GM21717 (cell line): ENCODE data around the gene SLC26A2.
A peak's percentile ranks its signal among the peaks of the same experiment; 100 is the strongest.
"Not testable (repeated sequence)": the region's sequence is repeated elsewhere in the genome, so short reads cannot be mapped to it uniquely, and the experiment has no call there.

Source experiments
- ATAC-seq: cut with Tn5 transposase; IDR thresholded peaks from one replicate; pipeline ENCODE4 v1.9.1; 2021; ENCODE audit warnings: mild to moderate bottlenecking, moderate library complexity; ENCODE audit not compliant: unreplicated experiment

SLC26A2 gene

DNA sequence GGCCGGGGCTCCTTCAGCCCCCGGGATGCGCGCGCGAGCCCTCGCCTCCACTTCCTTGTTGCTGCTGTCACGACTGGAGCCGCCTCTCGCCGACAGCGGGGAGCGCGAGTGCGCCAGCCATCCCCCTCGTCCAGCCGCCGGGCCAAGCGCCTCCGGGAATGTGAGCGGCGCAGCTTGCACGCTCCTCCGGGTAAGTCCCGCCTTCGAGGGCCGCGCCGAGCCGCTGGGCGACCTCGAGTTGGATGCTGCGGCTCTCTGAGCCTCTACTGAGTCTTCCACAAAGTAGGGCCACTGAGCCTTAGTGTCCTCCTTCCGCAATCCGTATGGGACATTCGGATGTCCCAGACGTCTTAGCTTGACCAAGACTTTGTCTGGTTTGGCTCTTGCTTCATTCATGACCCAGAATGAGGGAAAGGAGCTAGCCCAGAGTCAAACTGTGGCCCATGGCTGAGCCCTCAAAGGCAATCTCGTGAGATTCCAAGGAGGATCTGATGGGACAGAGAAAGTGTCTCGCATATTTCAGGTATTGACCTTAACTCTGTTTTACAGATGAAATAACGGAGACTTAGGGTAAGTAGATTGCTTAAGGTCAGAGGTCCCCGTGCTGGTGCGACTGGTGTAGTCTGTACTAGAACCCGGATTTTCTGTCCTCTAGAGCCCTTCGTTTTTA is 40.6 kb downstream of the SLC26A2 start:
- peak; percentile 16 for ATAC-seq

GRCh38 chr5:150001660-150002486 is 41.3 kb downstream of the SLC26A2 start:
- ATAC-seq = peak; percentile 56

- no peak for ATAC-seq
Observed at GRCh38 chr5:150006318-150006717, 45.8 kb downstream of the SLC26A2 start.

DNA sequence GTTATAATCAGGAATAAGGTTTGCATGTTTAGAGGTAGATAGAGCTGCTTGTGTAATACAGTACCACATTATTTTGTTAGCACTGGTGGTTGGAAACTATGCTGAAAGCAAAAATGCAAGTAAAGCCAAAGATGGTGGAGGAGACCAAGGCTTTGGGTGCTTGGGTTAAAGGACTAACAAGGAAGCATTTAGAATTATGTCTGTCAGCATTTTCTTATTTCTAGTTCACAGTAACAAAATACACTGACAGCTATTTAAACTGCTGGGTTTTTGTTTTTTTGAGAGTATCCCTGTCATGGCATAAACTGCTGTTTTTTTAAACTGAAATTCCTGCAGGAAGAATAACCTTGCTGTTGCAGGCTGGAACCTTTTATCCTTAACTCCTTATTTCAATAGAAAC is 46.5 kb downstream of the SLC26A2 start:
- ATAC-seq = no peak

DNA sequence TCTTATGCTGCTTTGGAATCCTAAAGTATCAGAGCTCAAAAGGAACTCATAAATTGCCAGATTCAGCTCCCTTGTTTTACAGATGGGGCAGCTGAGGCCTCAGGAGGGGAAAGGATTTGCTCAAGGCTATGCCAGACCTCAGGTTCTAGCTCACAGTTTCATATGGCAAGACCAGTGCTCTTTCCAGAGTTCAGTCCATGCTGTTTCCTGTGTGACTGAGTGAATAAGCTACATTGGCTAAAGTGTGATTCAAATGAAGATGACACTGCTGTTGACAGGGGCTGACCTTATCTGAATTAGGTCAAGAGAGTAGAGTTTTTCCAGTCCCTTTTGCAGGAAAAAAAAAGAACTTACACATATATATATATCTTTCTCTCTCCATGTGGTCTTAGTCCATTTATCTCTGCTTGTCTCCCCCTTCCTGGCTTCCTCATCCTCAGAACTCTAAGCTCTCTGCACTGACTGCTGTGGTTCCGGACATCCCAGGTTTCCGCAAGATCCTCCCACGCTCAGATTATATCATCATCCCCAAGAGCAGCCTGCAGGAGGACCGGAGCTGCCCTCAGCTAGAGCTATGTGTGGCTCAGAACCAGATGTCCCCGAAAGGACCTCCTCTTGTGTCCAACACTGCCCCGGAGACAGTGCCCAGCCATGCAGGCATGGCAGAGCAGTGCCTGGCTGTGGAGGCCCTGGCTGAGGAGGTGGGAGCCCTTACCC is 49.3 kb downstream of the SLC26A2 start:
- no peak for ATAC-seq

GRCh38 chr5:150013931-150014330 is 53.4 kb downstream of the SLC26A2 start:
- ATAC-seq = no peak

GRCh38 chr5:150014456-150014855 is 53.9 kb downstream of the SLC26A2 start:
- no peak for ATAC-seq

GRCh38 chr5:150015415-150015814 is 54.9 kb downstream of the SLC26A2 start:
- ATAC-seq = no peak

DNA sequence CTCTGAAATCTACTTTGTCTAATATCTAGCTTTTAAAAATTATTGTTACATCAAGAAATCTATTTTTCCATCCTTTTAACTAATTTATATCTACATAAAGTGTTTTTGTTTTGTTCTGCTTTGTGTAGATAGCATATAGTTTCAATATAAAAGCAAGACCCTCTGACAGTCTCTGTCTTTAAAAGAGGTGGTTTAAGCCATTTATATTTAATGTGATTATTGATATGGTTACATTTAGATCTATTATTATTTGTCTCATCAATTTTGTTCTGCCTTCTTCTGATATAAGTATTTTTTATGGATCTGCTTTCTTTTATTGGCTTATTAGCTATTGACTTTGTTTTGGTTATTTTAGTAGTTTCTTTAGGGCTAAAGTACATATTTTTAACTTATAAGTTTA is 56.0 kb downstream of the SLC26A2 start:
- no peak for ATAC-seq

- ATAC-seq = no peak
Observed at GRCh38 chr5:150017226-150018005, 56.9 kb downstream of the SLC26A2 start.

GRCh38 chr5:150020249-150020648 is 59.7 kb downstream of the SLC26A2 start:
- no peak for ATAC-seq

DNA sequence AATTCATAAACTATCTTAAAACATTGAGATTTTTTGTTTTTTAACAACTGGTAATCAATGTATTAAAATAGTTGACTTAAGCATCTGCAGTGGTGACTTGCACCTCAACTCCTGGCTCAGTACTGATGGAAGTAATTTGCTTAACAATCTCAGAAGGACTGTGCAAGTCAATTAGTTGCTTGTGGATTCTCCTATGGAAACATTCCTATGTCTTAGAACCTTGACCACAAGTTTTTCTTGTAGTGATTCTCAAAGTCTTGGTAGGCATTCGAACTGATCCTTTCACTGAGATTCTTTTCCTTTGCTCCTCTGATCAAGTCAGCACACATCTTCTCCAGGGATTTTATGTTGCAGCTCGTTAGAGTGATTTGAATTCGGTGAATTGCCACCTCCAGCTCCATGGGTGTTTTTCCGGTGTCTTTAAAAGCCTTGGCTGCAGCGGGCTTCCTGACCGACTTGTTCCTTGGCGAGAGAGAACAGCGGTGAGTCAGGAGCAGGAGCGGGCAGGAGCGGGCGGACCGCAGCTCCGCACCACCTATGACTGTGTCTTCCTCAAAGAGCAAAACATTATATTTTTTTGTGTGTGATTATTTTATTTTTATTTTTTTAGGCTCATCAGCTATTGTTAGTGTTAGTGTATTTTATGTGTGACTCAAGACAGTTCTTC is 61.1 kb downstream of the SLC26A2 start:
- no peak for ATAC-seq

DNA sequence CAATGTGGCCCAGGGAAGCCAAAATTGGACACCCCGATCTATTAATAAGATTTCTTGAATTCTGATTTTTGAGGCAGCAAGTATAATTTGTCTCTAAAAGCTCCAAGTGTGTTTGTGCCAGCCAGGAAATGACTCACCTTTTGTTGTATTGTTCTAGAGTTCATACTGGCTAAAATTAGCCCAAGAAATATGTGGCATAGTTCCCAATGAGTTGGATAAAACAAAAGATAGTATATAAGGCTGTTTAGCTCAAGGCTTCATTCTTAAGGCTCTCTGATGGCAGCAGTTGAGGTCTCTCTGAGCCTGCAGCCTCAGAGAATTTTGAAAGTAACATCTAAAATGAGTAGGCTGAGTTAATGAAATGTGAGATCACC is 61.6 kb downstream of the SLC26A2 start:
- ATAC-seq = no peak

GRCh38 chr5:150022681-150023080 is 62.1 kb downstream of the SLC26A2 start:
- ATAC-seq = no peak

DNA sequence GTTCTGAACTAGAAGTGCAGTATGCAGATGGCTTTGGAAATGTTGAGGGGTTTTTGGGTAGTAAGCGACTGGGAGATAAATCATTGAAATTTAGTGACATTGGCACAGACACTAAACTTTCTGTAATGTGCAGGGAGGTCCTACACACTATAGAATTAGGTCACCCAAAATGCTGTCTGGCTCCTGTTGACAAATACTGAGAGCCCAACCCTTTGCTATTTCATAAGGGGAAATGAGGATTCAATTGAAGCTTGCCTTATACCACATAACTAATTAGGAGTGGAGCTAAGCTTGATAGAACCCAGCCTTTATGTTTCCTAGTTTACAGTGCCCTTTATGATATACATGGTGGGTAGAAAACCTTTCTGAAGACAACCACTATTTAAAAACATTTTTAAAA is 62.6 kb downstream of the SLC26A2 start:
- no peak for ATAC-seq

- ATAC-seq = no peak
Observed at GRCh38 chr5:150024346-150024984, 63.9 kb downstream of the SLC26A2 start.

DNA sequence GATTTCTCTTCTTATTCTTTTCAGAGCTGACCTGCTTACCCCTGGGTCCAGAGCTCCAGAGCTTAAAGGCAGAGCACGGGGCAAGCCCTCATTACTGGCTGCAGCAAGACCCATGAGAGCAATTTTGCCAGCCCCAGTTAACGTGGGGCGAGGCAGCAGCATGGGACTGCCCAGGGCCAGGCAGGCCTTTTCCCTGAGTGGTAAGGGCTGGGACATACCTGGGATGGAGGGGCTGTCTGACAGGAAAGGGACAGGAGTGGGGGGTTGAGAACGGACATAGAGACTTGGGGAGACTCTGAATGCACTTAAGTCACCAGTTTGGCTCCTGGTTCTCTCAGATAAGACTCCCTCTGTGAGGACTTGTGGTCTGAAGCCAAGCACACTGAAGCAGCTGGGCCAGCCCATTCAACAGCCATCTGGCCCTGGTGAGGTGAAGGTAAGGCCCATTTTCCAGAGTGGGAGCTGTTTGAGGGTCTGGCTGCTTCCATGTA is 66.2 kb downstream of the SLC26A2 start:
- no peak for ATAC-seq

- ATAC-seq = not testable (repeated sequence)
Observed at GRCh38 chr5:150028047-150028446, 67.5 kb downstream of the SLC26A2 start.

GRCh38 chr5:150033334-150033733 is 72.8 kb downstream of the SLC26A2 start:
- ATAC-seq = no peak

- ATAC-seq = no peak
Observed at GRCh38 chr5:150034662-150035061, 74.1 kb downstream of the SLC26A2 start.
